Thoracic aorta (tissue), 2 donors: ENCODE results near the gene TNFRSF12A. TPM values are rescaled to one million over a fixed set of nuclear protein-coding genes. Genes with fewer than 3 reads are reported as not detected.

Source experiments
- ATAC-seq: fragments of 150-250 bp; one replicate; pipeline ENCODE4 v1.8.0; 2017; ENCODE audit warnings: low read depth; ENCODE audit not compliant: insufficient number of reproducible peaks, low FRiP score
- DNase-seq: peaks from one replicate; pipeline ENCODE4 v3.0.0-alpha.2; 2020; ENCODE audit warnings: low spot score
- H3K27ac ChIP-seq, 2 donors: fragments of 200-600 bp; sonication (generic); 1 replicate in 1 of 2; 2 replicates in 1 of 2; pipeline ENCODE4 v1.5.1; 2016; ENCODE audit warnings: mild to moderate bottlenecking in 2 of 2, moderate library complexity in 2 of 2
- H3K27me3 ChIP-seq: fragments of 200-600 bp; sonication (generic); replicated peaks from 2 replicates; pipeline ENCODE4 v1.6.0; 2016; ENCODE audit warnings: mild to moderate bottlenecking; ENCODE audit not compliant: insufficient read depth
- H3K36me3 ChIP-seq: fragments of 200-600 bp; sonication (generic); one replicate; pipeline ENCODE4 v1.5.1; 2016
- H3K4me1 ChIP-seq, 2 donors: fragments of 200-600 bp; sonication (generic); 1 replicate in 1 of 2; 2 replicates in 1 of 2; pipeline versions ENCODE4 v1.5.1 to v1.6.0; 2016; ENCODE audit warnings: low read depth in 2 of 2, mild to moderate bottlenecking in 1 of 2; ENCODE audit not compliant: control insufficient read depth in 1 of 2
- H3K4me3 ChIP-seq: fragments of 200-600 bp; sonication (generic); 2 replicates; pipeline ENCODE4 v1.5.1; 2016; ENCODE audit warnings: mild to moderate bottlenecking
- H3K9me3 ChIP-seq: fragments of 200-600 bp; sonication (generic); 2 replicates; pipeline ENCODE4 v1.5.1; 2016
- CTCF ChIP-seq: fragments of 200-600 bp; sonication (generic); IDR thresholded peaks from one replicate; pipeline ENCODE4 v1.5.1; 2019; ENCODE audit warnings: antibody characterized with exemption
- total RNA-seq, 2 donors: library from RNA; depleted of rRNA; stranded (reverse); fragments of >200 nt; gene quantifications; one replicate each; pipeline versions ENCODE4 v1.1.0 to v1.2.3, GENCODE V29; 2016

Gene TNFRSF12A
- total RNA-seq, 2 donors from 2014 or later = 274 to 461 TPM

GRCh38 chr16:3003582-3004270, 16.4 kb upstream of the TNFRSF12A start:
- no peaks in the 10 kb centered on the region for H3K36me3 ChIP-seq
- peaks cover 0 to 2% of the 10 kb centered on the region in 2 donors for H3K4me1 ChIP-seq
- H3K4me3 ChIP-seq = no peak overlapping the region
- peak; percentile 29 for TF ChIP-seq CTCF
- no peak overlapping the region for H3K27ac ChIP-seq
- ATAC-seq (peak; percentile 92), DNase-seq (peak; percentile 83)
- no peaks in the 10 kb centered on the region for H3K9me3 ChIP-seq
- peaks cover 6% of the 10 kb centered on the region for H3K27me3 ChIP-seq

- no peak for TF ChIP-seq CTCF
- H3K27me3 ChIP-seq = peaks cover 12% of the 10 kb centered on the region
- no peak overlapping the region for H3K4me3 ChIP-seq
- no peak overlapping the region for H3K27ac ChIP-seq
- no peak for DNase-seq
- no peaks in the 10 kb centered on the region for H3K9me3 ChIP-seq
- no peaks in the 10 kb centered on the region for H3K36me3 ChIP-seq
- ATAC-seq = peak; percentile 5
- peaks cover 0 to 2% of the 10 kb centered on the region in 2 donors for H3K4me1 ChIP-seq
Measured at GRCh38 chr16:3004319-3004718, 15.8 kb upstream of the TNFRSF12A start.

GRCh38 chr16:3004781-3005284, 15.3 kb upstream of the TNFRSF12A start:
- ATAC-seq (no peak), DNase-seq (no peak)
- Histone ChIP-seq H3K27me3 (peaks cover 15% of the 10 kb centered on the region), H3K27ac (no peak overlapping the region), H3K9me3 (no peaks in the 10 kb centered on the region), H3K36me3 (no peaks in the 10 kb centered on the region), H3K4me1 (peaks cover 0 to 2% of the 10 kb centered on the region in 2 donors), H3K4me3 (peak overlapping the region; percentile 58)
- no peak for TF ChIP-seq CTCF

- H3K9me3 ChIP-seq = no peaks in the 10 kb centered on the region
- DNase-seq = no peak
- H3K4me1 ChIP-seq = peaks cover 0 to 2% of the 10 kb centered on the region in 2 donors
- no peak for ATAC-seq
- no peak overlapping the region for H3K27ac ChIP-seq
- peaks cover 15% of the 10 kb centered on the region for H3K27me3 ChIP-seq
- H3K36me3 ChIP-seq = no peaks in the 10 kb centered on the region
- H3K4me3 ChIP-seq = no peak overlapping the region
- no peak for TF ChIP-seq CTCF
Measured at GRCh38 chr16:3007059-3007956, 12.9 kb upstream of the TNFRSF12A start.
